ENCODE data around the gene ADCK1. TPM values are rescaled to one million over a fixed set of nuclear protein-coding genes. Genes with fewer than 3 reads are reported as not detected.
"Not testable (repeated sequence)": the region's sequence is repeated elsewhere in the genome, so short reads cannot be mapped to it uniquely, and the experiment has no call there.

Gene ADCK1
- total RNA-seq, 4 donors from 2014 or later, result 10.7 to 33.0 (median 18.9) TPM

DNA sequence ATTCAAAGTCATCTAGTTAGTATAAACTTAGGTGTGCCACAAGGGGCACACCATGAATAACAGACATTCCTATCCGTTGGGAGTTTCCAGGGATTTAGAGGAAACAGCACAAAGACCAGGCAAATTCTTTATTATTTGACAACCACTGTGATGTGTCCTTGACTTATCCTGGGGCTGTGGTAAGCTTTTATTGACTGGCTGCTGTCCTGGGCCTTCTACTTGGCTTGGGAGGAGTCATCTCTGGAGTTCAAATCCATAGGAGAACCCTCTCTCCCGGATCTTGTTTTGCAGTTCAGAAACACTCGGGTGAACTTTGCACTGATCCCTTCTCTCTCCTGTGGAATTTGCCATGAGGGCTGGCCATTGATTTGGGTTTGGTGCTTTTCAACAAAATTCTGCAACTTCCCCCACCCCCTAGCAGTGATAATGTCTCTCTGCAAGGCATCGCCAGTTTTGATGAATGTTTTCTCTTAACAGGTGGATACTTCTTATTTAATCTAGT lies 136.3 kb downstream of the ADCK1 start:
- no peaks in the 10 kb centered on the region for H3K4me1 ChIP-seq
- no peak overlapping the region for H3K4me3 ChIP-seq
- H3K27me3 ChIP-seq, result no peaks in the 10 kb centered on the region
- H3K27ac ChIP-seq, result no peak overlapping the region
- no peak for TF ChIP-seq POLR2A (IDR thresholded peaks at IDR 0.05)
- DNase-seq, result no peak
- peaks cover 0 to 35% (median 0%) of the 10 kb centered on the region in 3 donors for H3K36me3 ChIP-seq
- peaks cover 0 to 11% (median 0%) of the 10 kb centered on the region in 4 donors for H3K9me3 ChIP-seq

GRCh38 chr14:77947372-77947771 lies 147.5 kb downstream of the ADCK1 start:
- H3K27me3 ChIP-seq, result no peaks in the 10 kb centered on the region
- H3K27ac ChIP-seq, result no peak overlapping the region
- no peaks in the 10 kb centered on the region for H3K4me1 ChIP-seq
- no peak for DNase-seq
- TF ChIP-seq CTCF (IDR thresholded peaks at IDR 0.05), result no peak
- TF ChIP-seq POLR2A (IDR thresholded peaks at IDR 0.05), result no peak
- no peak overlapping the region for H3K4me3 ChIP-seq
- no peaks in the 10 kb centered on the region for H3K36me3 ChIP-seq
- H3K9me3 ChIP-seq, result no peaks in the 10 kb centered on the region

DNA sequence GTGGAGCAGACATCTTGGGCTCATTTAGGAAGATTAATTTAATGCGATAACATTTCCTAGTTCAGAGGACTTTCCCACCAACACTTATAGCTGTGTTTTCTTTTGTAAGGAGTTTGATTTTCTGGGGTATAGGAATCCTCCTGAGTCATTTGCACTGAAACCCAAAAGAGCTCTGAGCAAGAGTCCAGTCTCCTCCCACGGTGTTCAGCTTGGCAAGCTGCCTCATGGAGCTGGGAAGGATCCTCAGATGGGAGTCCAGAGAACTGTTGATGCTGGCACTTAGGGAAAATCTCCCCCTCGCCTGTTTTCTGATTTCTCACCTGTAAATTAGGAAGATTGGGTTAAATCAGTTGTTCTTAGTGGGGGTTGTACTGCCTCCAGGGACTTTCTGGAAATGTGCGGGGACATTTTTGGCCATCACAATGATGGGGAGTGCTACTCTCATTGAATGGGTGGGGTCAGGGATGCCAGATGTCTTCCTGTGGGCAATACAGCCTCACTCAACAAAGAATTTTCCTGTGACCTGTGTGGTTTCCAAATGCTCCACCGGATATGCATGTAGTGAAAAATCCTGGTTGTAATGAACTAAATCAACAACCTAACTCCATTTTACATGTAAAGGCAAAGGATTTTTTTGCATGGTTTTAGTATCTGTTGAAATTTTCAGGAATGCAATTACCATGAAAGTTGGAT lies 150.6 kb downstream of the ADCK1 start:
- H3K36me3 ChIP-seq, result no peaks in the 10 kb centered on the region
- no peak for DNase-seq
- no peak overlapping the region for H3K4me3 ChIP-seq
- no peaks in the 10 kb centered on the region for H3K4me1 ChIP-seq
- no peak overlapping the region for H3K27ac ChIP-seq
- H3K9me3 ChIP-seq, result no peaks in the 10 kb centered on the region
- no peaks in the 10 kb centered on the region for H3K27me3 ChIP-seq
- TF ChIP-seq POLR2A (IDR thresholded peaks at IDR 0.05), result no peak

- Histone ChIP-seq H3K27ac (no peak overlapping the region), H3K4me1 (no peaks in the 10 kb centered on the region), H3K4me3 (no peak overlapping the region), H3K9me3 (no peaks in the 10 kb centered on the region), H3K27me3 (no peaks in the 10 kb centered on the region), H3K36me3 (no peaks in the 10 kb centered on the region)
- no peak for DNase-seq
- TF ChIP-seq POLR2A (IDR thresholded peaks at IDR 0.05) (no peak), CTCF (IDR thresholded peaks at IDR 0.05) (no peak)
Observed at GRCh38 chr14:77955816-77956484, 156.0 kb downstream of the ADCK1 start.

- H3K9me3 ChIP-seq, H3K27ac ChIP-seq, H3K4me3 ChIP-seq, H3K27me3 ChIP-seq, DNase-seq, H3K36me3 ChIP-seq, H3K4me1 ChIP-seq: not testable (repeated sequence)
Observed at GRCh38 chr14:77959686-77960085, 159.8 kb downstream of the ADCK1 start.

DNA sequence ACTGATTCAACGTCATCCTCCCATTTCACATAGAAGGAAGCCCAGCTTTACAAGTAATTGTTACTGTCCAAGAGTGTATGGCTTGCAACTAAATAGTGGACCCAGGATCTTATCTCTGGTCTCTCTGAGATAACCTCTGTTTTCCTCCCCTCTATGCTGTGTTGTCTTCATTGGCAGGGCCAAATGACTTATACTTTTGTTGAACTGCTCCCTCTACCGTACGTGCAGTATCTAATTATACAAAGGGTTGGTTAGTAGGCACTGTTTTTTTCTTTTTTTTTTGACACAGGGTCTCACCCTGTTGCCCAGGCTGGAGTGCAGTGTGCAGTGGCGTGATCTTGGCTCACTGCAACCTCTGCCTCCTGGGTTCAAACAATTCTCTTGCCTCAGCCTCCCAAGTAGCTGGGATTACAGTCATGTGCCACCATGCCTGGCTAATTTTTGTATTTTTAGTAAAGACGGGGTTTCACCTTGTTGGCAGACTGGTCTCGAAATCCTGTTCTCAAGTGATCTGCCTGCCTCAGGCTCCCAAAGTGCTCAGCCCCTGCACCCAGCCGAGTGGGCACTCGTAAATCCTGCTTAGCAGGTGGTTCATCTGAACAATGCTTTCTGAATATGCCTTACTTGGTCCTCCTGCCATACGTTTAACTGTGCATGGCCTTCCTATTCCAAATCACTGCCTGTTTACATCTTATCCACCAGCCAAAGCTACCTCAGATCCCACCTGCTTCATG lies 162.1 kb downstream of the ADCK1 start:
- TF ChIP-seq POLR2A (IDR thresholded peaks at IDR 0.05) (no peak), CTCF (IDR thresholded peaks at IDR 0.05) (no peak)

More for the DNA sequence above, 162.1 kb downstream of the ADCK1 start:
- no peak for DNase-seq
- H3K4me1 ChIP-seq, result no peaks in the 10 kb centered on the region
- H3K4me3 ChIP-seq, result no peak overlapping the region
- H3K9me3 ChIP-seq, result no peaks in the 10 kb centered on the region
- H3K27me3 ChIP-seq, result peaks cover 0 to 5% of the 10 kb centered on the region in 2 donors
- no peak overlapping the region for H3K27ac ChIP-seq
- H3K36me3 ChIP-seq, result no peaks in the 10 kb centered on the region

Measured in Peyer's patch (tissue), 4 donors.